ENCODE measurements around the gene CAMTA1. TPM values are rescaled to one million over a fixed set of nuclear protein-coding genes. Genes with fewer than 3 reads are reported as not detected.

Gene CAMTA1
- total RNA-seq, 1 donor from 2014 or later, result 268 TPM

DNA sequence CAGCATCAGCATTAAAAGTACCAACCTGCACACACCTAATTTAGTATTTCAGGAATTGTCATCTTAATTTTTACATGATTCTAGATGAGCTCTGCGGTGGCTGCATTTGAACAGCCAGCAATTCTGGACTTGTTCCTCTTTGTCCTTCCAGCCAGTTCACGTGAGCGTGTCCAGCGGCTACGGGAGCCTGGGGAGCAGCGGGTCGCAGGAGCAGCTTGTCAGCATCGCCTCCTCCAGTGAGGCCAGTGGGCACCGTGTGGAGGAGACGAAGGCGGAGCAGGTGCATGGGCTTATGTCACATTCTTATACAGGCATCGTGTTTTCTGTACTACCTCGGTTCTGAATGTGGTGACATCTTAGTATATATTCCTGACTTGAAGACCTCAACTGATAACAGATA lies 1024.5 kb downstream of the CAMTA1 start:
- H3K4me1 Mint-ChIP-seq, result no peaks in the 10 kb centered on the region
- peaks cover 34% of the 10 kb centered on the region for H3K36me3 Mint-ChIP-seq
- no peak for TF ChIP-seq EZH2 (IDR thresholded peaks at IDR 0.05)
- TF ChIP-seq EZH2phosphoT487 (IDR thresholded peaks at IDR 0.05), result no peak

DNA sequence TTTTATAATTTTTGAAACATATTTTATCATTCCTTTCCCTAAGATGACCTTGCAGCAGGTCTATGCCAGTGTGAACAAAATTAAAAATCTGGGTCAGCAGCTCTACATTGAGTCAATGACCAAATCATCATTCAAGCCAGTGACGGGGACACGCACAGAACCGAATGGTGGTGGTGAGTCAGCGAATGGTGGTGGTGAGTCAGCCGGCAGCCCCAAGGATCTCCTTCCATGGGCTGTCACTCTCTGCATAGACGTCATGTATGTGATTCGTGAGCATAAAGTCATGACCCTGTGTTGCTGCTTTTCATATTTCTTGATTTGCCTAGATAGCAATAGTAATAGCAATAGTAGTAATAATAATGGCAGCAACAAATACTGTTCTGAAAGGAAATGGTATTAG lies 1025.1 kb downstream of the CAMTA1 start:
- TF ChIP-seq EZH2phosphoT487 (IDR thresholded peaks at IDR 0.05) (no peak), EZH2 (IDR thresholded peaks at IDR 0.05) (no peak)
- TF ChIP-seq, protein P1, sequence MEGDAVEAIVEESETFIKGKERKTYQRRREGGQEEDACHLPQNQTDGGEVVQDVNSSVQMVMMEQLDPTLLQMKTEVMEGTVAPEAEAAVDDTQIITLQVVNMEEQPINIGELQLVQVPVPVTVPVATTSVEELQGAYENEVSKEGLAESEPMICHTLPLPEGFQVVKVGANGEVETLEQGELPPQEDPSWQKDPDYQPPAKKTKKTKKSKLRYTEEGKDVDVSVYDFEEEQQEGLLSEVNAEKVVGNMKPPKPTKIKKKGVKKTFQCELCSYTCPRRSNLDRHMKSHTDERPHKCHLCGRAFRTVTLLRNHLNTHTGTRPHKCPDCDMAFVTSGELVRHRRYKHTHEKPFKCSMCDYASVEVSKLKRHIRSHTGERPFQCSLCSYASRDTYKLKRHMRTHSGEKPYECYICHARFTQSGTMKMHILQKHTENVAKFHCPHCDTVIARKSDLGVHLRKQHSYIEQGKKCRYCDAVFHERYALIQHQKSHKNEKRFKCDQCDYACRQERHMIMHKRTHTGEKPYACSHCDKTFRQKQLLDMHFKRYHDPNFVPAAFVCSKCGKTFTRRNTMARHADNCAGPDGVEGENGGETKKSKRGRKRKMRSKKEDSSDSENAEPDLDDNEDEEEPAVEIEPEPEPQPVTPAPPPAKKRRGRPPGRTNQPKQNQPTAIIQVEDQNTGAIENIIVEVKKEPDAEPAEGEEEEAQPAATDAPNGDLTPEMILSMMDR (IDR thresholded peaks at IDR 0.05), result no peak
- H3K36me3 ChIP-seq, result peaks cover 3% of the 10 kb centered on the region

More for the DNA sequence above, 1024.5 kb downstream of the CAMTA1 start:
- Histone ChIP-seq H3K9ac (no peak overlapping the region), H3K4me2 (no peak overlapping the region), H3K36me3 (no peaks in the 10 kb centered on the region), H3K79me2 (ENCODE audit: low read depth) (no peaks in the 10 kb centered on the region), H3K27me3 (no peaks in the 10 kb centered on the region), H3K9me3 (ENCODE audit: low read depth) (no peaks in the 10 kb centered on the region), H3K4me1 (no peaks in the 10 kb centered on the region), H4K20me1 (ENCODE audit: low read depth) (no peaks in the 10 kb centered on the region), H3K4me3 (no peak overlapping the region), H3K27ac (no peak overlapping the region), H3F3A (ENCODE audit: low read depth) (no peaks in the 10 kb centered on the region), H2AFZ (replicated peaks) (no peak overlapping the region)
- H3K4me3 Mint-ChIP-seq, result no peak overlapping the region
- H3K27me3 Mint-ChIP-seq (ENCODE audit: insufficient read depth, low read depth), result peaks cover 2% of the 10 kb centered on the region
- peaks cover 17% of the 10 kb centered on the region for H3K9me3 Mint-ChIP-seq
- DNase-seq (ENCODE audit: low spot score), result no peak
- H3K27ac Mint-ChIP-seq, result no peak overlapping the region

DNA sequence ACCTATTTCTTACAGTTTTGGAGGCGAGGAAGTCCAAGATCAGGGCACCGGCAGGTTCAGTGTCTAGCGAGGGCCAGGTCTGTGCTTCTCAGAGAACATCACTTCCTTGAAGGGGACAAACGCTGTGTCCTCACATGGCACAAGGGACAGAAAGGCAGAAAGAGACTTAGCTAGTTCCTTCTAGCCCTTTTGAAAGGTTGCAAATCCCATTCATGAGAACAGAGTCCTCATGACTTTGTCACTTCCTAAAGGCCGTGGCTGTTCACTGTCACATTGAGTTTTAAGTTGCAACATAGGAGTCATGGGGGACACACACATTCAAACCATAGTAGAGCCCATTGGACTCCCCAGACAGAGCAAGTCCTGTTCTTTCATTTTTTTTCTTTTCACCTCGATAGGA lies 1026.2 kb downstream of the CAMTA1 start:
- Mint-ChIP-seq H3K9me3 (peaks cover 18% of the 10 kb centered on the region), H3K27ac (no peak overlapping the region), H3K27me3 (ENCODE audit: insufficient read depth, low read depth) (peaks cover 2% of the 10 kb centered on the region), H3K36me3 (peaks cover 33% of the 10 kb centered on the region), H3K4me1 (no peaks in the 10 kb centered on the region), H3K4me3 (no peak overlapping the region)
- Histone ChIP-seq H3K27me3 (no peaks in the 10 kb centered on the region), H3K9me3 (ENCODE audit: low read depth) (no peaks in the 10 kb centered on the region), H3K4me1 (no peaks in the 10 kb centered on the region), H3F3A (ENCODE audit: low read depth) (no peaks in the 10 kb centered on the region), H4K20me1 (ENCODE audit: low read depth) (no peaks in the 10 kb centered on the region), H3K4me3 (no peak overlapping the region), H2AFZ (replicated peaks) (no peak overlapping the region), H3K36me3 (peaks cover 3% of the 10 kb centered on the region), H3K79me2 (ENCODE audit: low read depth) (no peaks in the 10 kb centered on the region), H3K27ac (no peak overlapping the region), H3K9ac (no peak overlapping the region), H3K4me2 (no peak overlapping the region)
- TF ChIP-seq EZH2phosphoT487 (IDR thresholded peaks at IDR 0.05), result no peak
- no peak for TF ChIP-seq EZH2 (IDR thresholded peaks at IDR 0.05)
- TF ChIP-seq, protein P1 (IDR thresholded peaks at IDR 0.05), result no peak
- no peak for DNase-seq (ENCODE audit: low spot score)

More for the DNA sequence above, 1025.1 kb downstream of the CAMTA1 start:
- H3K79me2 ChIP-seq (ENCODE audit: low read depth), result no peaks in the 10 kb centered on the region
- Mint-ChIP-seq H3K27me3 (ENCODE audit: insufficient read depth, low read depth) (peaks cover 2% of the 10 kb centered on the region), H3K9me3 (peaks cover 18% of the 10 kb centered on the region), H3K36me3 (peaks cover 32% of the 10 kb centered on the region), H3K4me1 (no peaks in the 10 kb centered on the region), H3K27ac (no peak overlapping the region), H3K4me3 (no peak overlapping the region)
- H3K9ac ChIP-seq, result no peak overlapping the region
- H3K4me3 ChIP-seq, result no peak overlapping the region
- H4K20me1 ChIP-seq (ENCODE audit: low read depth), result no peaks in the 10 kb centered on the region
- no peaks in the 10 kb centered on the region for H3K4me1 ChIP-seq
- no peaks in the 10 kb centered on the region for H3F3A ChIP-seq (ENCODE audit: low read depth)
- no peak overlapping the region for H2AFZ ChIP-seq (replicated peaks)
- H3K27ac ChIP-seq, result no peak overlapping the region
- no peaks in the 10 kb centered on the region for H3K9me3 ChIP-seq (ENCODE audit: low read depth)
- no peak for DNase-seq (ENCODE audit: low spot score)
- no peak overlapping the region for H3K4me2 ChIP-seq
- no peaks in the 10 kb centered on the region for H3K27me3 ChIP-seq

DNA sequence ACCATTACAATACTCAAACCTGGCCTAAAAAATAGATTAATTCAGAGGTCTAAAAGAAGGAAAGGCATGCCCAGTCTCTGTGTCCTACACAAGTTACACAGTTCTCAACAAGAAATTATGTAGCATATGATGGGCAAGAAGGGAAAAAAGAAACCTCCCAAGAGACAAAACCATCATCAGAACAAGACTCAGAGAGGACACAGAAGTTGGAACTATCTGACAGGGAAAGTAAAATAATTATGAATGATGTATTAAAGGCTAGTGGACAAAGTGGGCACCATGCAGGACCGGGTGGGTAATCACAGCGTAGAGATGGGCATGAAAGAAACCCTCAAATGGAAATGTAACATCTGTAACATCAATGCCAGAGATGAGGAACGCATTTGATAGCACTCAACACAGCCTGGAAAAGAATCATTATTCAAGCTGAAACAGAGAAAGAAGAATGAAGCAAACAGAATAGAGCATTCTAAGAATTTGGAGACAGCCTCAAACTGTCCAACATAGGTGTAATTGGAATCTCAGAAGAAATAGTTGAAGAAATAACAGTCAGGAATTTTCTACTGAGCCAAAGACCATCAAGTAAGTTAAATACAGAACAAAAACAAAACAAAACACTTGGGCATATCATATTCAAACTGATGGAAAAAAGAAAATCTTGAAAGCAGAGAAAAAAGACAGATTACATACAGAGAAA lies 1028.6 kb downstream of the CAMTA1 start:
- H3K27me3 ChIP-seq, result no peaks in the 10 kb centered on the region
- H3K27ac ChIP-seq, result no peak overlapping the region
- no peak for TF ChIP-seq EZH2 (IDR thresholded peaks at IDR 0.05)
- TF ChIP-seq EZH2phosphoT487 (IDR thresholded peaks at IDR 0.05), result no peak
- TF ChIP-seq, protein P1 (IDR thresholded peaks at IDR 0.05), result no peak
- Mint-ChIP-seq H3K9me3 (peaks cover 18% of the 10 kb centered on the region), H3K4me1 (no peaks in the 10 kb centered on the region), H3K27me3 (ENCODE audit: insufficient read depth, low read depth) (no peaks in the 10 kb centered on the region), H3K27ac (no peak overlapping the region), H3K36me3 (peaks cover 33% of the 10 kb centered on the region), H3K4me3 (no peak overlapping the region)
- H3F3A ChIP-seq (ENCODE audit: low read depth), result no peaks in the 10 kb centered on the region
- no peak overlapping the region for H3K4me2 ChIP-seq
- H3K4me1 ChIP-seq, result no peaks in the 10 kb centered on the region
- no peak overlapping the region for H3K9ac ChIP-seq
- H3K4me3 ChIP-seq, result no peak overlapping the region
- H3K36me3 ChIP-seq, result peaks cover 3% of the 10 kb centered on the region
- no peaks in the 10 kb centered on the region for H3K9me3 ChIP-seq (ENCODE audit: low read depth)
- no peak for DNase-seq (ENCODE audit: low spot score)
- H2AFZ ChIP-seq (replicated peaks), result no peak overlapping the region
- H4K20me1 ChIP-seq (ENCODE audit: low read depth), result no peaks in the 10 kb centered on the region
- no peaks in the 10 kb centered on the region for H3K79me2 ChIP-seq (ENCODE audit: low read depth)

All from neural progenitor cell (in vitro differentiated cells).